CD1c-positive myeloid dendritic cell (primary cell): ENCODE measurements around the gene LRRC37B.
"Not testable (repeated sequence)": the region's sequence is repeated elsewhere in the genome, so short reads cannot be mapped to it uniquely, and the experiment has no call there.

Experiments
- DNase-seq: peaks from one replicate; pipeline ENCODE4 v3.0.0-alpha.2; 2016; ENCODE audit errors: extremely low spot score

The LRRC37B gene

DNA sequence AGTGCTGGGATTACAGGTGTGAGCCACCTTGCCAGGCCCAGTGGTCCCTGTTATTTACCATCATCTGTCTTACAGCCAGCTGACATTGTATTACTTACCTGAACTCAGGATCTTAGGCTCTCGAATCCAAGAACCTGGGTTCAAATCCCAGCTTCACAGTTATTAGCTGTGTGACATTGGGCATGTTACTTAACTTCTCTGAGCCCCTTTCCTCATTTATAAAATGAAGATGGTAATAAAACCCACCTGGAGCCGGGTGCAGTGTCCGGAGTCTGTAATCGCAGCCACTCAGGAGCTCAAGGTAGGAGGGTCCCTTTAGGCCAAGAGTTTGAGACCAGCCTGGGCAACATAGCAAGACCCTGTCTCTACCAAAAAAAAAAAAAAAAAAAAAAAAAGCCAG, 79.7 kb downstream of the LRRC37B start:
- not testable (repeated sequence) for DNase-seq

DNA sequence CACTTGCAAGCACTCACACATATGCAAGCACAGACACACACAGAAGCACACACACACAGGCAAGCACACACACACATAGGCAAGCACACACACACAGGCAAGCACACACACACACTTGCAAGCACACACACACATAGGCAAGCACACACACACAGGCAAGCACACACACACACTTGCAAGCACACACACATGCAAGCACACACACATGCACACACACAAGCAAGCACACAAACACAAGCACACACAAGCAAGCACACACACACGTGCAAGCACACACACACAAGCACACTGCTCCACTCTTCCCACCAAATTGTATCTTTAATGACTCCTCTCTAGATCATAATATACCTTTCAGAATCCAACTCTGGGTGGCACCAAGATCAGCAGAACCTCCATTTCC, 84.9 kb downstream of the LRRC37B start:
- not testable (repeated sequence) for DNase-seq

DNA sequence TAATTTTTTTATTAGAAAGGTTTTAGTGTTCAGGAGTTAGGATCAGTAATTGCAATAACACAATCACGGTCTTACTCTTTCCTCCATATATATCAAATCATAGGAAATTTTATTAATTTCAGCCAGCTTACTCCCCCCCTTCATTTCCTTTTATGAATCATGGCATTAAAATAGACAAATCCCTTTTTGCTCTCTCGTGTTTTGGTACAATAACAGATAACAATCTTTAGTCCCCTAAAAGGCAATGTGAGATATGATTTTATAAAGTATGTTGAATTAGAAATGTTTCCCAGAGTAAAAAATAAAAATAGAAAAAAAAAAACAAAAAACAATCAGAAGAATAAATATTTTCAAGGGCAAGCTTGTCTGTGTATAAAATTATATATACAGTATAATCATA, 92.5 kb downstream of the LRRC37B start:
- DNase-seq: no peak

DNA sequence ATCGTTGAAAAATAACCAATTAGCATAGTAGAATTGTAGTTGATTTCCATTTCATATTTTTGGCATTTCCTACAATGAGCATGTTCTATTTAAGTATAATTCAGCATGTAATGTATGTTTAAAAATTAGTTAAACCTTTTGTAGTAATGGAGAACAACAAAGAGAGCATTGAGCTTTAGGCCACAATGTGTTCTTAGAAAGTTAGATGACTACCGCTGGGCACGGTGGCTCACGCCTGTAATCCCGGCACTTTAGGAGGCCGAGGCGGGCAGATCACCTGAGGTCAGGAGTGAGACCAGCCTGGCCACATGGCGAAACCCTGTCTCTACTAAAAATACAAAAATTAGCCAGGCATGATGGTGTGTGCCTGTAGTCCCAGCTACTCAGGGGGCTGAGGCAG, 93.1 kb downstream of the LRRC37B start:
- not testable (repeated sequence) for DNase-seq

DNA sequence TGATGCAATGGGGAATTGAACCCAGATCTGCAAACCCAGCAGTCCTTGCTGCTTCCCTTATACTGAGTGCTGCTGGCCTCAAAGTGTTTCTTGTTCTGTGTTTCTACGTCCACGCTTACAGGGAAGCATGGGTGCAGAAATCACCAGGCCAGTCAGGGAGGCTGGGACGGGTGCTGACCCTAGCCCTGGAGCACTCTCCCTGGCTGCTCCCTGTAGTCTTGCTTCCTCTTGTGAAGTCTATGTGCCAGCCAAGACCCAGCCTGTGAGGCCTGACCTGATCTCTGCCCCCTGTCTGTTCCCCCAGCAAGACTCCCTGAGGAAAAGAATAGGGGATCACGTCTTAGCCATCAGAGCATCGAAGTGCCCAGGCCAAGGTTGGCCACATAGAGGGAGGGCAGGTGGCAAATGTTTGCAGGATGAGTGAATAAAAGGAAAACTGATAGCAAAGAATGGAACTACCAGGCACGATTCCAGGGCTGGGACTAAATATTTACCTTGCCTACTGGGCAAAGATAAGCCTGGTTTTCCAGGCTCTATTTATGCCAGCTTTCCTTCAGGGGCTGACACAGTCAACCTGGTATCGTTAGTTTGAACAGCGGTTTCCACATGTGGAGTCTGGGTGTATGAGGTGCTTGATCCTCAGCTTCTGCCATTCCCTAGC, 93.9 kb downstream of the LRRC37B start:
- no peak for DNase-seq

DNA sequence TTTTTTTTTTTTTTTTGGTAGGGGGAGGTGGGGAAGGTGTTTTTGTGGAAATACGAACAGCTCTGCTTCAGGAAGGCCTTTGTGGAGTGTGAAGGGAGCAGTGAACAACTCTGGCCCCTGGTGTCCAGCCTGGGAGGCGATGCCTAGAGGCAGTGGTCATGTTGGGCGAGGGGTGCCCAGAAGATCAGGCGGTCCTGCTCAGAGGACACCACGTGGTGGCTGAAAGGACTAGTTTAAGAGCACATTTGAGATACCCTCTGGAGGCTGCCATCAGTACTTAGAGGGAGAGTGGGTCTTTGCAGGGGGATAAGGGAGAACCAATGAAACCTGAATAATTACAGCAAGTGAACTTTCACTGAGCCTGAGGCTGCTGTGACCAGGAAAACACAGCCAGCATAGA, 95.0 kb downstream of the LRRC37B start:
- DNase-seq: no peak

DNA sequence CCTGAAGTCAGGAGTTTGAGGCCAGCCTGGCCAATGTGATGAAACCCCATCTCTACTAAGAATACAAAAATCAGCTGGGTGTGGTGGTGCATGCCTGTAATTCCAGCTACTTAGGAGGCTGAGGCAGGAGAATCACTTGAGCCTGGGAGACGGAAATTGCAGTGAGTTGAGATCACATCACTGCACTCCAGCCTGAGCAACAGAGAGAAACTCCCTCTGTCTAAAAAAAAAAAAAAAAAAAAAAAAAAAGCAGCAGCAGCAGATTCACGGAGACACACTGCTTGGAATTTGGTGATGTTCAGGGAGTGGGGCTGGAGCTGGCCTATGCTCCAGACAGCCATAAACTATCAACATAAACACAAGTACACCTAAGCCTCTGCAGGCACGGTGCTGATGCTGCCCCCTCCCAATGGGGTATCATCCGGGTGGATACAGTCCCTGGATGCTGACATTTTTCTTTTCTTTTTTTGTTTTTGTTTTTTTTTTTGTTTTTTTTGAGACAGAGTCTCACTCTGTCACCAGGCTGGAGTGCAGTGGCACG, 95.5 kb downstream of the LRRC37B start:
- no peak for DNase-seq
